Natural killer cell (primary cell): ENCODE measurements around the gene PDE4B. TPM values are rescaled to one million over a fixed set of nuclear protein-coding genes. Genes with fewer than 3 reads are reported as not detected.
A peak's percentile ranks its signal among the peaks of the same experiment; 100 is the strongest.

ENCODE experiments used
- ATAC-seq, 3 donors: fragments of 150-1000 bp in 2 of 3; fragments of 200-7000 bp in 1 of 3; cut with Tn5 transposase; 1 replicate in 1 of 3; 2 replicates in 2 of 3; pipeline ENCODE4 v1.10.0; 2021; ENCODE audit warnings: mild to moderate bottlenecking in 2 of 3, moderate library complexity in 2 of 3
- DNase-seq, 2 donors: peaks; one replicate each; pipeline versions ENCODE4 v3.0.0 to v3.0.0-alpha.2; 2013 to 2021; ENCODE audit warnings: mixed read lengths in 1 of 2
- H3K27ac ChIP-seq: one replicate; pipeline ENCODE4 v1.5.1; 2013; ENCODE audit warnings: mild to moderate bottlenecking, low read length
- H3K27me3 ChIP-seq: one replicate; pipeline ENCODE4 v1.6.1; 2013; ENCODE audit warnings: low read length; ENCODE audit not compliant: control insufficient read depth, insufficient read depth
- H3K36me3 ChIP-seq: one replicate; pipeline ENCODE4 v1.6.1; 2013; ENCODE audit warnings: low read length; ENCODE audit not compliant: control insufficient read depth, insufficient read depth
- H3K4me1 ChIP-seq: one replicate; pipeline ENCODE4 v1.6.1; 2013; ENCODE audit warnings: low read length; ENCODE audit not compliant: control insufficient read depth, insufficient read depth
- H3K4me3 ChIP-seq: one replicate; pipeline ENCODE4 v1.5.1; 2013; ENCODE audit warnings: low read length
- H3K9me3 ChIP-seq: one replicate; pipeline ENCODE4 v1.6.1; 2013; ENCODE audit warnings: low read length; ENCODE audit not compliant: control insufficient read depth, insufficient read depth
- H3K27ac Mint-ChIP-seq, 2 donors: one replicate each; pipeline ENCODE4 v1.8.0; 2022; ENCODE audit warnings: mild to moderate bottlenecking in 2 of 2, mixed read lengths in 2 of 2, moderate library complexity in 1 of 2
- H3K27me3 Mint-ChIP-seq, 2 donors: one replicate each; pipeline ENCODE4 v1.8.0; 2022; ENCODE audit warnings: low read depth in 2 of 2, mixed read lengths in 2 of 2
- H3K36me3 Mint-ChIP-seq: one replicate; pipeline ENCODE4 v1.8.0; 2022; ENCODE audit warnings: mixed read lengths
- H3K4me1 Mint-ChIP-seq, 2 donors: one replicate each; pipeline ENCODE4 v1.8.0; 2022; ENCODE audit warnings: mixed read lengths in 2 of 2
- H3K4me3 Mint-ChIP-seq: one replicate; pipeline ENCODE4 v1.8.0; 2022; ENCODE audit warnings: mild to moderate bottlenecking, moderate library complexity, mixed read lengths
- H3K9me3 Mint-ChIP-seq, 2 donors: one replicate each; pipeline ENCODE4 v1.8.0; 2022; ENCODE audit warnings: mixed read lengths in 2 of 2
- CTCF ChIP-seq: fragments of 200-600 bp; IDR thresholded peaks from one replicate; pipeline ENCODE4 v1.8.0; 2022; ENCODE audit warnings: antibody characterized with exemption
- WGBS: methylation state at CpG from one replicate; pipeline ENCODE4 v1.1.7; 2013; ENCODE audit warnings: missing lambda C conversion rate; ENCODE audit not compliant: insufficient coverage; 5-methylcytosine and 5-hydroxymethylcytosine counted together
- intact Hi-C: fragments of 100-400 bp; cut with micrococcal nuclease; formaldehyde crosslinking; loops from one replicate; pipeline ENCODE4 v1.14.2; 2022
- total RNA-seq, 4 donors: library from RNA; stranded (reverse); fragments of 120-200 nt in 1 of 4; gene quantifications; one replicate each; pipeline versions ENCODE4 v1.2.3 to v1.2.4, GENCODE V29; 2013 to 2022

PDE4B gene
- total RNA-seq, 3 donors from 2014 or later (not counting 1 experiment from before 2014, with no cell fraction given) = 18.0 to 42.4 (median 25.5) TPM

- TF ChIP-seq CTCF = no peak
- H3K4me1 Mint-ChIP-seq = no peaks in the 10 kb centered on the region
- ATAC-seq (no peak), DNase-seq (no peak)
- WGBS = 85% methylated on average over 7 of the region's 7 CpGs
- Histone ChIP-seq H3K4me3 (no peak overlapping the region), H3K36me3 (no peaks in the 10 kb centered on the region), H3K4me1 (peaks cover 8% of the 10 kb centered on the region), H3K9me3 (no peaks in the 10 kb centered on the region), H3K27me3 (no peaks in the 10 kb centered on the region), H3K27ac (no peak overlapping the region)
- no peaks in the 10 kb centered on the region for H3K36me3 Mint-ChIP-seq
- no peak overlapping the region for H3K27ac Mint-ChIP-seq
- H3K9me3 Mint-ChIP-seq = no peaks in the 10 kb centered on the region
- no peak overlapping the region for H3K4me3 Mint-ChIP-seq
- peaks cover 0 to 3% of the 10 kb centered on the region in 2 donors for H3K27me3 Mint-ChIP-seq
- intact Hi-C loops = no loop called here
These were observed 601.0 kb downstream of the PDE4B start for GRCh38 chr1:66393586-66394287.

GRCh38 chr1:66394603-66395002 is 601.9 kb downstream of the PDE4B start:
- intact Hi-C loops = no loop called here
- WGBS = over 99% methylated on average over 5 of the region's 5 CpGs

GRCh38 chr1:66395202-66396061 is 602.7 kb downstream of the PDE4B start:
- H3K4me1 Mint-ChIP-seq = no peaks in the 10 kb centered on the region
- ATAC-seq = peak; percentile 18 to 43 (median 24)
- peaks cover 8% of the 10 kb centered on the region for H3K4me1 ChIP-seq
- intact Hi-C loops = no loop called here
- H3K27ac Mint-ChIP-seq = peak overlapping the region in 1 of 2 donors; percentile 23
- H3K36me3 ChIP-seq = no peaks in the 10 kb centered on the region
- WGBS = 76% methylated on average over 7 of the region's 9 CpGs
- no peaks in the 10 kb centered on the region for H3K27me3 ChIP-seq
- no peaks in the 10 kb centered on the region for H3K9me3 Mint-ChIP-seq
- H3K4me3 ChIP-seq = no peak overlapping the region
- H3K4me3 Mint-ChIP-seq = no peak overlapping the region
- H3K27me3 Mint-ChIP-seq = peaks cover 0 to 3% of the 10 kb centered on the region in 2 donors
- no peak for TF ChIP-seq CTCF
- DNase-seq = no peak
- peak overlapping the region; percentile 23 for H3K27ac ChIP-seq
- H3K9me3 ChIP-seq = no peaks in the 10 kb centered on the region
- H3K36me3 Mint-ChIP-seq = no peaks in the 10 kb centered on the region

More at GRCh38 chr1:66394603-66395002, 601.9 kb downstream of the PDE4B start:
- Mint-ChIP-seq H3K27me3 (peaks cover 0 to 3% of the 10 kb centered on the region in 2 donors), H3K4me3 (no peak overlapping the region), H3K4me1 (no peaks in the 10 kb centered on the region), H3K9me3 (no peaks in the 10 kb centered on the region), H3K36me3 (no peaks in the 10 kb centered on the region), H3K27ac (no peak overlapping the region)
- no peak overlapping the region for H3K27ac ChIP-seq
- ATAC-seq (no peak), DNase-seq (no peak)
- H3K9me3 ChIP-seq = no peaks in the 10 kb centered on the region
- no peaks in the 10 kb centered on the region for H3K27me3 ChIP-seq
- H3K4me1 ChIP-seq = peaks cover 8% of the 10 kb centered on the region
- H3K36me3 ChIP-seq = no peaks in the 10 kb centered on the region
- no peak overlapping the region for H3K4me3 ChIP-seq
- no peak for TF ChIP-seq CTCF
